HG02763 (cell line): ENCODE data around the gene TMEM154.
"Not testable (repeated sequence)": the region's sequence is repeated elsewhere in the genome, so short reads cannot be mapped to it uniquely, and the experiment has no call there.

Experiments
- ATAC-seq: cut with Tn5 transposase; IDR thresholded peaks from one replicate; pipeline ENCODE4 v1.9.1; 2021; ENCODE audit warnings: mild to moderate bottlenecking, moderate library complexity; ENCODE audit not compliant: unreplicated experiment

Gene TMEM154

DNA sequence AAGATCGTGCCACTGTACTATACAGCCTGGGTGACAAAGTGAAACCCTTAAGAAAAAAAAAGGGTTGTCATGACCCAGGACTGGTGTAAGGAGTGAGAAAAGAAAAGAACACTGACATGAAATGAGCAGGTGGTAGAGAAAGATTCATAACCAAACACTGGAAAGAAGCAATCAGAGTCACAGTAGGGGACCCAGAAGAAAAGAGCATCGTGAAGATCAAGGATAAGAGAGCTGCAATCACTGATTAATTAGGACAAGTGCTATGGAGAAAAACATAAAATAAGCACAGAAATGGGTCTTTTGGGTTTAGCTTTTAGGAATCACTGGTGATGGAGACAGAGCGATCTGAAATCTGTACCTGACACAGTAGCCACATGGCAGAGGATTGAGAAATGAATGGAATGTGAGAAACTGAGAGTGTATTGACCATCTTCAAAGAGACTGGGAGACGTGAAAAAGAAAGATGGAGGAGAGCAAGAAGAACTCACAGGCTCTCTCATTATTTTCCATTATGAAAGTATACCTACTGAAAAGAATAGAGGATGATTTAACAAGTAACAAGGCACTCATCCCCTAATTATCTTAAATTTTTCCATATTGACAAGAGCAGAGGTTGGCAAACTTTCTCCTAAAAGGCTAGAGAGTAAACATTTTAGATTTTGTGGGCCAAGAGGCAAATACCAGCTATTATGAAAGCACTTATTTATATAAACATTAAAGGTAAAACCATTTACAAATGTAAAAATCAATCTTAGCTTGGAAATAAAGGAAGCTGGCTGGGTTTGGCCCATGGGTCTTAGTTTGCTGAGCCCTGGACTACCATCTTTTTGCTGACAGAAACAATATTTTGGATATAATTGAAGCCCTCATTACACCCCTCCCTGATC lies 7.3 kb downstream of the TMEM154 start:
- no peak for ATAC-seq

DNA sequence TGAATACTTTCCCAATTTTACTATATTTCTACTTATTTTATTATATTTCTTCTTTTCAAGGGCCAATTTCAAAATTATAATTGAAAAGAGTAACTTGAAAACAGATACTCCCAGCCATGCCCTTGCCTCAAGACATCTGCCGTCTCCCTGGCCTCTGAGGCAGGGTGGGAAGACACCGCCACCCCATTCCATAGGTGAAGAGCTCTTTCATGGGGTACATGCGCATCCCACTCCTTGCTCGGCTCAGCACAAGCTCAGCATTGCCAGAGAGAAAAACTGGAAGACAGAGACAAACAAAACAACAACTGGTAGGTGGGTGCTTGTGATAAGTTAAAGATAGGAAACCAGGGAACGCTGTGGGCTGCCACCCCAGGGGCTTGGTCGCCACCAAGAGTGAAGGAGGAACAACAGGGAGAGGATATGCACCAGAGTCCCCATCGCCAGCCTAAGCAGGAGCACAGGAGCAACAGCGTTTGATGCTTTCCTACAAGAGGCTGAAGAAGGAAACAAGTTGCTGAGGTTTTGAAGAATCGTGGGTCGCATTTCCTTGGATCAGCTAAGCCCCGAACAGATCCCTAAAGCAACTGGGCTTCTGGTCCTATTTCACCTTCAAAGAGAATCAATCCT lies 11.3 kb downstream of the TMEM154 start:
- ATAC-seq: no peak

DNA sequence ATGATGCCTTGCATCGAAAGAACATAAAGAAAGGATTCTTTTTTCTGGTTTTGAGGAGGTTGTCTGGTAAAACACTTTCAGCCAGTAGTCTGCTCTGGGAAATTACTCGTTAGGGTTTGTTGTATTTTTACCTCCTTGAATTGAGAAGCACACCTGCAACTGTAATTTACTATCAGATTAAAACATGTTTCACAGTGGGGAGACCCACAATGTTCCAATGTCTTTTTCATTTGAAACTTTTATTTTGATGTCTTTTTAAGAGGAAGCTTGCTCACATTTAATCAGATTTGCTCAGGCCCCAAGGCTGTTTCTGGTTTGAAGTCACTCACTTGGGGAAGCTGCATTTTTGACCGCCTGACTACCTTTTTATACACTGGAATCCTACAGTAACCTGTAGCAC lies 12.0 kb downstream of the TMEM154 start:
- no peak for ATAC-seq

DNA sequence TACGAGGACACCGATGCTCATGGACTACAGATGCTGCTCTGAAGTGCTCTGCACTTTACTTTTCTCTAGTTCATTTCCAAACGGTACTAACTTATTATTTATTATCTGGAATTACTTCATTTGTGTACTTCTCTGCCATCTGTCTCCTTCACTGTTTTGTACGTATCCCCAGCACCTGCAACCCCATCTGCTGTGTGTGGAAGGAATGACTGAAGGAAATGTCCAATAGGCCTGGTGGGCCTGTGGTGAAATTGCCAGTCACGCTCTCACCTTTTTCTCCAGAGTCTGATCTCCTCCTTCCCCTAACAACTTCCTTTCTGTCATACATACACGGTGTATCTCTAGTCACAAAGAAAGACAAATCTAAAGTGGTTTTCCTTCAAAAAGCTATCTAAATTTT lies 12.9 kb downstream of the TMEM154 start:
- ATAC-seq: no peak

DNA sequence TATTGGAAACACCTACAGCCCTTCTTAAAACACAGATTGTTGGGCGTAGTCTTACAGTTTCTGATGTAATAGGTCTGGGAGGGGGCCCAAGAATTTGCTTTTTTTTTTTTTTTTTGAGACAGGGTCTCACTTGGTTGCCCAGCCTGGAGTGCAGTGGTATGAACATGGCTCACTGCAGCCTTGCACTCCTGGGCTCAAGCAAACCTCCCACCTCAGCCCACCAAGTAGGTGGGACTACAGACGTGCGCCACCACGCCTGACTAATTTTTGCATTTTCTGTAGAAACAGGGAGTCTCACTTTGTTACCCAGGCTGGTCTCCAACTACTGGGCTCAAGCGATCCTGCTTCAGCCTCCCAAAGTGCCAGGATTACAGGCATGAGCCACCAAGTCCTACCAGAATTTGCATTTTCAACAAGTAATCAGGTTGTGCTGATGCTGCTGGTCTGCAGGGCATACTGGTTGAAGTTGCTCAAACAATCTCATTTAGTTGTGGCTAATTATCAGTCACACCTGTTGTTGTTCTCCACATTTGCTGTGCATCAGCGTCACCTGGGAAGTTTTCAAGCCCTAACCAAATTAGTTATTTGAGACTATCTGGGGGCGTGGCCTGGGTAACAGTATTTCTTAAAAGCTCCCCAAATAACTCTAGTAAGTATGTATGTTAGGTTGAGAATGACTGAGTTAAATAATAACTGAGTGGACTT lies 14.0 kb downstream of the TMEM154 start:
- ATAC-seq: peak; percentile 36

DNA sequence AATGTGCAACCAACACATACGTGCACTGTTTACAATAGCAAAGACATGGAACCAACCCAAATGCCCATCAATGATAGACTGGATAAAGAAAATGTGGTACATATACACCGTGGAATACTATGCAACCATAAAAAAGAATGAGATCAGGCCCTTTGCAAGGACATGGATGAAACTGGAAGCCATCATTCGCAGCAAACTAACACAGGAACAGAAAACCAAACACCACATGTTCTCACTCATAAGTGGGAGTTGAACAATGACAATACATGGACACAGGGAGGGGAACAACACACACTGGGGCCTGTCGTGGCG lies 15.8 kb downstream of the TMEM154 start:
- ATAC-seq: not testable (repeated sequence)

DNA sequence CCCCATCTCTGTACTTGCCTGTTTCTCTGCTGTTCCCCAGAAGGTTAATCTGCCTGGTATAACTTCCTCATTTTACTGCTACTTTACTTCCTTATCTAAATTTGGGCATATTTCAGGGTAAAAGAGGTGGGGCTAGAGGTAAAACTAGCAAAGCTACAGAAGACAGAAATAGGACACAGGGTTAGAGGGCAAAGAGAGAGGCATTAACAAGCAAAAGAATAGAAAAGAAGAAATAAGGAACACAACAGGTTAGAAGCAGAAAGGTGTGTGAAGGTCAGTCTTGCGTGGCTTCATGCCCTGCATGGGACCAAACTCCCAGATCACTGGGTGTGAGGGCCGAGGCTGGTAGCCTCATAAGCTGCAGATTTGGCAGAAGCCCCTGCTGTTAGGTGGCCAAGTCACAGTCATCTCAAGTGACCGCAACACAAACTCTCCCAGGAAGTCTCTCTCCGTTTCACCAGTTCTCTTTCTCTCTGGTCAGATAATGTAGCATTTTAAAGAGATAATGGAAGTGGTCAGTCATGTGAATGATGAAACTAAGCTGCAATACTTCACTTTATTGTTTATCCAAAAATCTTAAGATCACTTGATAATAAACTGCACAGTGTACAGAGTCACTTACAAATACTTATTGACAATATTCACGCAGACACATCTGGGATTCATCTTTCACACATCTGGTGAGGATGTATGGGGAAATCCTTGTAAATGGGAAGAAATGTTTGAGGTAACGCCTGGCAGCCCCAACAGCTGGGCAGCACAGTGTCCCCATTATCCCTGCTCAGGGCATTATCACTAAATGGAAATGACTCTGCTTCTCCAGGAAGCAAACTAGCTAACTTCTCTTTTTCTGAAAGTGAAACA lies 16.4 kb downstream of the TMEM154 start:
- ATAC-seq: peak; percentile 38

DNA sequence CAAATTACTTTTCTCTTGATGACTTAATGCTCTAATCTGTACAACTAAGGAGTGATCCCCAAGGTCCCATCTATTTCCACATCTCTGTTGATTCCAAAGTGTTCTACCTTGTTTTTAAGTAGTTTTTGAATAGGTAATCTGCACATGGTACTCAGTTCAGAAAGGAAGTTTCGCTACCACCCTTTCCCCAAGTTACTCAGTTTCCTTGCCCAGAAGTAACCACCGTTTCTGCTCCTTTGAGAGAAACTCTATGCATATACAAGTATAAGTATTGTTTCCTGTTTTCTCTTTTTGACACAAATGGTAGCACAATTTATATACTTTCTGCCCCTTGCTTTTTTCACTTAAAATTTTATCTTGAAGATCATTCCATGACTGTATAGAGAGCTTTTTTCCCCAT lies 18.1 kb downstream of the TMEM154 start:
- ATAC-seq: no peak

DNA sequence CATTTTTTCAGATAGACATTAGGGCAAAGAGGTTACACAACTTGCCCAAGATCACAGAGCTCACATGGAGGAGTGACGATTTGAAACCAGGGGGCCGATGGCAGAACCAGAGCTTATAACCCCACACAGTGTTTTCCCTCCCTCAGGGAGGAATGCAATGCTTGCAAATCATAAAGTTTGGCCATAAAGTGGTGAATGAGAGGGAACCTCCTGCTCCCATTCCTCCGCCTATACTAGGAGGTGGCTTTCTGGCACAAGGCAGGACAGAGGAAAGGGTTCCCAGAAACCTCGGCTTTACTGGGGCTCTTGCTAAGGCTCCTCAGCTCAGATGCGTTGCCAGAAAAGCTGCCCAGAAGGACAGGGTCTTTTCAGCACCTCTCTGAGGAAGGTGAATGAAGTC lies 19.3 kb downstream of the TMEM154 start:
- no peak for ATAC-seq

DNA sequence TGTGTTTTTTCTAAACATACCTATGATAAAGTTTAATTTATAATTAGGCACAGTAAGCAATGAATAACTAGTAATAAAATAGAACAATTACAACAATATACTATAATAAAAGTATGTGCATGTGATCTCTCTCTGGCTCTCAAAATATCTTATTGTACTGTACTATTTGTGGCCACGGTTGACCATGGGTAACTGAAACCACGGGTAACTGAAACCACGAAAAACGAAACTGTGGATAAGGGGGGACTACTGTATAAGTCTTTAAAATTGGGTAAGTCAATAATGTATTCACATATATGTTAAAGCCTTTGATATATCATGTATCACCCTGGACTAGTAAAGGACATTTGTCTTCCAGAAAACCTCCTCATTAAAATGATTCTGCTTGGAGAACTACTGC lies 20.0 kb downstream of the TMEM154 start:
- ATAC-seq: no peak

DNA sequence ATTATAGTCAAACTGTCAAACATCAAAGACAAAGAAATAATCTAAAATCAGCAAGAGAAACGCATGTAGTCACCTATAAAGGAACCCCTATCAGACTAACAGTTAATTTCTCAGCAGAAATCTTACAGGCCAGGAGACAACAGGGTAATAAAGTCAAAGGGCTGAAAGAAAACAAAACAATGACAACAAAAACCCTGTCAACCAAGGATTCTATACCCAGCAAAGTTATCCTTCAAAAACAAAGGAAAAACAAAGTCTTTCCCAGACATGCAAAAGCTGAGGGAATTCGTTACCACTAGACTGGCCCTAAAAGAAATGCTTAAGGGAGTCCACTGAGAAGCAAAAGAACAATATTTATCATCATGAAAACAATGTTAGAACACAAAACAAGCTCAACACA lies 22.1 kb downstream of the TMEM154 start:
- ATAC-seq: no peak

DNA sequence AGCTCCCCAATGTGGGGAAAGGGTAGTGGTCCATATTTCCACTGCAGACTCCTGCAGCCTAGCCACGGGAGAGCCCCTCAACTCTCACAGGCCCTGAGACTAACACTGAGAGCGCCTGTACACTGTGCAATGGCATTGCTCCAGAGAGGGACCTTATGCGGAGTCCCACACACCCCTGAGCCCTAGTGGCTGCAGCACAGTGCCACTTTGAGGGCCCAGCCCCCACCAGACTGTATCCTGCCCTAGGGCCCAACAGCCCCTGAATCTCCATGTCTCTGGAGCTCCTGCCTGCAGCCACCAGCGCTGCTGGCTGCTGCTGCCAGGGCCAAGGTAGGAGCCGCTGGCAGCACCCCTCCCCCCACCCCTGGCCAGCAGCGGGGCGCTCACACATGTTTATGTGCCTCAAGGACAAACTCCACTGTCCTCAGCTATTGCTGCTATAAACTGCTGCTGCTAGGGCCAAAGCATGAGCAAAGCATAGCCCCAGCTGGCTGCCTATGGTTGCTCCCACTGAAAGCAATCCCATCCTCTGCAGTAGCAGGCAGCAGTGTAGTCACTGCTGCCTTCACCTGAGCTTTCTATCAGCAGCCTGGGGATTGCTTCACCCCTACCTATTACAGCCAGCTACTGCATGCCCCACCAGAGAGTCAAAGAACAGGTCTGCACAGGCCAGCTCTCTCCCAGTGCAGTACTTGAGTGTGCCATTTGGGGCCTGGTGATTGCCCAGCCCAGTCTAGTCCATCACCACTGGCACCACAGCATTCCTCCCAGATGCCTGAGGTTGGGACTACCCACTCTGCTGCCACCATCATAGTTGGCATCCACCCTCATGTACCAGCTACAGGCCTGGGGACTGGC lies 24.3 kb downstream of the TMEM154 start:
- no peak for ATAC-seq

DNA sequence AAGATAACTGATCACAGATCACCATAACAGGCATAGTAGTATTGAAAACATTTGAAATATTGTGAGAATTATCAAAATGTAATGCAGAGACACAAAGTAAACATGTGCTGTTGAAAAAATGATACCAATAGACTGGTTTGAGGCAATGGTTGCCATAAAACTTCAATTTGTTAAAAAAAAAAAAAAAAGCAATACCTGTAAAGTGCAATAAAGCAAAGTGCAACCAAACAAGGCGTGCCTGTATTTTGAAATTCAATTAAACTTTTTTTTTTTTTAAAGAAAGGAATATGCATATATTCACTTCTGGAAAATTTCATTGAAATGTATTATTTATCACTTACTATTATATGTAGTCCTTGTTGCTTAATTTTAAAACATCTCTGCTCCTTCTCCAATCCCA lies 27.7 kb downstream of the TMEM154 start:
- ATAC-seq: no peak

DNA sequence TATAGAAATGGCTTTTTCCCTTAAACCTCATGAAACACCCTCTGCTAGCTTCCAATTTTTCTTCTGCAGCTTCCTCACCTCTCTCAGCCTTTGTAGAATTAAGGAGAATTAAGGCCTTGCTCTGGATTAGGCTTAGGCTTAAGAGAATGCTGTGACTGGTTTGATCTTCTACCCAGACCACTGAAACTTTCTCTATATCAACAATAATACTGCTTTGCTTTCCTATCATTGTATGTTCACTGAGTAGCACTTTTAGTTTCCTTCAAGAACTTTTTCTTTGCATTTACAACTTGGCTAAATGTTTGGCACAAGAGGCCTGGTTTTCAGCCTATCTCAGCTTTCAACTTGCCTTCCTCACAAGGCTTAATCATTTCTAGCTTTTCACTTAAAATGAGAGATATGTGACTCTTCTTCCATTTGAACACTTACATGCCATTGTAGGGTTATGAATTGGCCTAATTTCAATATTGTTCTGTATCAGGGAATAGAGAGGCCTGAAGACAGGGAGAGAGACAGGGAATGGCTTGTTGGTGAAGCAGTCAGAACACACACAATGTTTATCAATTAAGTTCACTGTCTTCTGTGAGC lies 28.2 kb downstream of the TMEM154 start:
- no peak for ATAC-seq

DNA sequence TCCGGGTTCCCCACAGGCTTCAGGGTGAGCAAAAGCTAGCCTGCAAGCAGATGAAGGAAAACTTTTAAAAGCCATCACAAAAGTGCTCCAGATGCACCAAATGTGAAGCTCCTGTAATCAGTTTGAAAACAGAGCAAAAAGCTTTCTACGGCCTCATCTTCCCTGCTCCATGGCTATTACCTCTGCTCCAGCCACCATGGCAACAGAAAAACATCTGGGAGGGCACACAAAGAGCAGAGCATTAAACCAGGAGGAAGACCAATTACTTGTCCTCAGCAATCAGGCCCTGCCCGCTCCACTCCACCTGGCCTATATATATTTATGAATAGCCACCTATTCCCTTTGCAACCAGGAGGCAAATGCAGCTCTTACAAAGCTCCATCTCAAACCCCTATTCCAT lies 33.6 kb downstream of the TMEM154 start:
- no peak for ATAC-seq

DNA sequence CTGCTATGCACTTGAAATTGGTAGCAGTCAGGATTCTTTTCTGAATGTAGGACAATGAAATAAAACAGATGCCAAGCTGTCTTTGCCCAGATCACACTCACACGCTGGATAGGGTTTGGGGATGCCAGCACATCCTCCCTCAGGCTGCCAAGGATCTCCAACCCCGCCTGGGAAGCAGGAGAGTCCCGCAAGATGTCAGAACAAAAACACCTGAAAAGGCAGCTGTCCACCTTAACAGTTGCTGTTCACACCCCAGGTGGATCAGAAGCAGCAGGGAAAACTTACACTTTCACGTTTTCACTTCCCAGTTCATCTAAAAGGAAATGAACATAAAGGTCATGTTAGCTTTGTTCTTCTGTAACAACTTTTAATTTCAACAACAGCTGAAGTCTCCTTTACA lies 35.7 kb downstream of the TMEM154 start:
- ATAC-seq: no peak

DNA sequence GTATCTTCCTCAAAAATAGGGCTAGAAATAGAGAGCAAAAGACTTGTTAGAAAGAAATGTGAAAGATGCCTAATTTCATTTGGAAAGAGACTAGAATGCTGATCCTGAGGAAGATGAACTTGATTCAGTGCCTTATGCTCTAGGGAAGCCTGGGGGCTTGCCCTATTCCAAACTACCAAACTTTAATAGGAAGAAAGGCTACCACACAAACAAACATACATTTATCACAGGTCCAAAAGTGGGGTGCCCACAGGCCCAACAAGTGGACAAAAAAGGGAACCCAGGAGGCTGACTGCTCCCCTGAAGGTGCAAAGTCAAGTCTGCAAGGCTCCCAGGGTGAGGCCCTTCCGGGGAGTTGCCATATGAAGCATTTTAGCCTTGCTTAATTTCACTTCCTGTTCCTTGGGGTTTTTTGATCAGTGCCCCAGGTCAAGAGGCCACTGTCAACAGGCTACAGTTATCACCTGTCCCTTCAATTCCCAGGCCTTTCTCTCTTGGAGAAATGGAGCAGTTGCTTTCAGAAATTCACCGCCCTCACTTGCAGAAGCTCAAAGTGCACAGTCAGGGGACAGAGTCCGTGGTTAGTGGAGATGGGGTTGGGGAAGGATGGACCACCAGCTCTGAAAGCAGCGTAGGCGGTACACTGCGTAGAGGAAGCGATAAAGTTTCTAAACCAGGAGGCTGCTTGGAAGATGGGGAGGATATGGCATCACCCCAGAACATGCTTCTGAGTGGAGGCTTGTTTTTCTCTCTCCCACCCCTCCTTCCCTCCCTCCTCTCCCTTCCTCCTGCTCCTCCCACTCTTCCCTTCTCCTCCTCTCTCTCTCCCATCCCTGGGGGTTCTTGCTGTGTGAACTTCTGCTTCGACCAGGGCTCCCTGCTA lies 36.4 kb downstream of the TMEM154 start:
- ATAC-seq: peak; percentile 80

DNA sequence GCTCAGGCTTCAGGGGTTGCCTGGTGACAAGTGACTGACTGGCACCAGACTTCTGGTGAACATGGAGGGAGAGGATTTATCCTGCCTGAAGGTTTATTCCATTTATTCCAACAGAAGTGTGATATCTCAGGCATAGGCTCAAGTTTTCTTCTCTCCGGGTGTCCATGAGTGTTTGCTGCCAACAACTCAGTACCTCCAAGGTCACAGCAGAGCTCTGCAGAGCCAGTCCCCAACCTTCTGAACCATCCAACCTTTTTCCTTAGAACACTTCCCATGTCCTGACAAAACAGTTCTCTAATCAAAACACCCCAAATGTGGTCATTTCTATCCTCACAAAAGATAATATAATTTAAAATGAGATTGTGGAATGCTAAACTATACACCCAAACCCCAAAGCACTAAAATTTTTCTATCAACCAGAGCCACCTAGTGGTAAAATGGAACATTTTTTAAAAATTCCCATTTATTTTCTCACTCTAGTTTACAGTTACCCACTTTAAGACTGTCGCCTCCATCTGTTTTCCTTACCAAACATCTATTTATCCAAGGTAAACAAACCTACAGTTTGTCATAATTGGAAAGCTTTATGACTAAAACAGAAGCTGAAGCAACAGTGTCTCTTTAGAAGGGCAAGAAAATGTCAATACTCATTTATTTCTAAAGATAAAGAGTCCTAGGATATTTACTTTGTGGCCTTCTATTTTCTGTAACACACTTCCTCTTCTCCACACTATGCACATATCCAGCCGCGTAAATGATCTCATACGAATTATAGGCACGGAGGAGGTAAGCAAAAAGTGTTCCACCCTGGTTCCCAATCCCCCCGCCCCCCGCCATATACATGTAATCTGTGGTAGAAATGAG lies 39.5 kb downstream of the TMEM154 start:
- no peak for ATAC-seq
